Upper lobe of right lung (tissue), 1 donor: ENCODE measurements around the gene TEAD1. TPM values are rescaled to one million over a fixed set of nuclear protein-coding genes. Genes with fewer than 3 reads are reported as not detected.

Source experiments
- ATAC-seq: fragments of 200-7000 bp; cut with Tn5 transposase; one replicate; pipeline ENCODE4 v1.9.1; 2020; ENCODE audit warnings: mild to moderate bottlenecking, moderate library complexity
- DNase-seq: peaks from one replicate; pipeline ENCODE4 v3.0.0-alpha.2; 2020
- H3K27ac ChIP-seq: fragments of 200-600 bp; one replicate; pipeline ENCODE4 v1.8.0; 2022
- H3K27me3 ChIP-seq: fragments of 200-600 bp; one replicate; pipeline ENCODE4 v1.8.0; 2022; ENCODE audit warnings: mild to moderate bottlenecking
- H3K36me3 ChIP-seq: fragments of 200-600 bp; one replicate; pipeline ENCODE4 v1.8.0; 2022
- H3K4me1 ChIP-seq: fragments of 200-600 bp; one replicate; pipeline ENCODE4 v1.8.0; 2022
- H3K4me3 ChIP-seq: fragments of 200-600 bp; one replicate; pipeline ENCODE4 v1.8.0; 2022; ENCODE audit warnings: mild to moderate bottlenecking
- H3K9me3 ChIP-seq: fragments of 200-600 bp; one replicate; pipeline ENCODE4 v1.8.0; 2022
- intact Hi-C: fragments of 100-400 bp; cut with DNase I; formaldehyde crosslinking; loops from one replicate; pipeline ENCODE4 v1.11.0; 2022
- total RNA-seq: library from RNA; stranded (reverse); fragmentation: NEBNext Ultra II Directional; extraction: Animal tissue kit (Norgen Biotek cat#: 25700); gene quantifications from one replicate; pipeline ENCODE4 v1.2.1, GENCODE V29; 2021
- TF ChIP-seq, protein P1 (sequence below): fragments of 200-600 bp; IDR thresholded peaks from one replicate; pipeline ENCODE4 v1.8.0; 2022; ENCODE audit warnings: antibody characterized with exemption
- donor health status: DM: no; HTN: yes; CAD: no; lungs with severe emphysema.

TEAD1 gene
- total RNA-seq, 1 donor from 2014 or later = 72.3 TPM

DNA sequence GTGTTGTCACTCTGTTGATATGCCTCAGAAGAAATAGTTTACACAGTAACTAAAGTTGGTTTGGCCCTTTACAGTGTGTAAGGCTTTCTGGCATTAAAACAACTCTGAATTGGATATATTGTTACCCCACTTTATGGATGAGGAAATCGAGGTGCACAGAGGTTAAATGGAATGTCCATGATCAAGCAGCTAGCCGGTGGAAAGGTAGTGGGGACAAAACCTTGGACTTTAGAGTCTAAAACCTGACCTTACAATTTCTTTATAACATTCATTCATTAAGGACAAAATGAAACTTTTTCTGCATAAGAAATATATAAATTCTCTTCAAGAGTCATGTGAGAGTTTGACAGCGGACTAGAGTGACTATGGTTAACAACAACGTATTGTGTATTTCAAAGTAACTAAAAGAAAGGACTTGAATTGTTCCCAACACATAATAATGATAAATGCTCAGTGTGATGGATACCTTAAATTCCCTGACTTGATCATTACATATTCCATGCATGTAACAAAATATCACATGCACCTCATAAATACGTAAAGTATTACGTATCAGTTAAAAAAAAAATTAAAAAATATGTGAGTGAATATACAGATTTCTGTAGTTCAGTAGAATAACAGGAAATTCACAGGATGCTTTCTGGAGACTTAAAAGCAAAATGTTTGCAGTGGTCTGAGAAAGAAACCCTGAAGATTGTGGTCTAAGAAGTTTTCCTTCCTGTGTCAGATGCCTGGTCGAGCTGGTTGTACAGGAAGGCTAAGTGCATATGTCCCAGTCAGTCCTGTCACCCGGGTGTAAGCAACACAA, 51.0 kb downstream of the TEAD1 start:
- H3K27me3 ChIP-seq = no peaks in the 10 kb centered on the region
- intact Hi-C loops = no loop called here
- no peak for ATAC-seq
- H3K4me1 ChIP-seq = peaks cover 35% of the 10 kb centered on the region
- peak overlapping the region; percentile 17 for H3K27ac ChIP-seq
- DNase-seq = no peak
- no peaks in the 10 kb centered on the region for H3K36me3 ChIP-seq
- TF ChIP-seq, protein P1, sequence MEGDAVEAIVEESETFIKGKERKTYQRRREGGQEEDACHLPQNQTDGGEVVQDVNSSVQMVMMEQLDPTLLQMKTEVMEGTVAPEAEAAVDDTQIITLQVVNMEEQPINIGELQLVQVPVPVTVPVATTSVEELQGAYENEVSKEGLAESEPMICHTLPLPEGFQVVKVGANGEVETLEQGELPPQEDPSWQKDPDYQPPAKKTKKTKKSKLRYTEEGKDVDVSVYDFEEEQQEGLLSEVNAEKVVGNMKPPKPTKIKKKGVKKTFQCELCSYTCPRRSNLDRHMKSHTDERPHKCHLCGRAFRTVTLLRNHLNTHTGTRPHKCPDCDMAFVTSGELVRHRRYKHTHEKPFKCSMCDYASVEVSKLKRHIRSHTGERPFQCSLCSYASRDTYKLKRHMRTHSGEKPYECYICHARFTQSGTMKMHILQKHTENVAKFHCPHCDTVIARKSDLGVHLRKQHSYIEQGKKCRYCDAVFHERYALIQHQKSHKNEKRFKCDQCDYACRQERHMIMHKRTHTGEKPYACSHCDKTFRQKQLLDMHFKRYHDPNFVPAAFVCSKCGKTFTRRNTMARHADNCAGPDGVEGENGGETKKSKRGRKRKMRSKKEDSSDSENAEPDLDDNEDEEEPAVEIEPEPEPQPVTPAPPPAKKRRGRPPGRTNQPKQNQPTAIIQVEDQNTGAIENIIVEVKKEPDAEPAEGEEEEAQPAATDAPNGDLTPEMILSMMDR = no peak
- H3K4me3 ChIP-seq = no peak overlapping the region
- H3K9me3 ChIP-seq = no peaks in the 10 kb centered on the region

DNA sequence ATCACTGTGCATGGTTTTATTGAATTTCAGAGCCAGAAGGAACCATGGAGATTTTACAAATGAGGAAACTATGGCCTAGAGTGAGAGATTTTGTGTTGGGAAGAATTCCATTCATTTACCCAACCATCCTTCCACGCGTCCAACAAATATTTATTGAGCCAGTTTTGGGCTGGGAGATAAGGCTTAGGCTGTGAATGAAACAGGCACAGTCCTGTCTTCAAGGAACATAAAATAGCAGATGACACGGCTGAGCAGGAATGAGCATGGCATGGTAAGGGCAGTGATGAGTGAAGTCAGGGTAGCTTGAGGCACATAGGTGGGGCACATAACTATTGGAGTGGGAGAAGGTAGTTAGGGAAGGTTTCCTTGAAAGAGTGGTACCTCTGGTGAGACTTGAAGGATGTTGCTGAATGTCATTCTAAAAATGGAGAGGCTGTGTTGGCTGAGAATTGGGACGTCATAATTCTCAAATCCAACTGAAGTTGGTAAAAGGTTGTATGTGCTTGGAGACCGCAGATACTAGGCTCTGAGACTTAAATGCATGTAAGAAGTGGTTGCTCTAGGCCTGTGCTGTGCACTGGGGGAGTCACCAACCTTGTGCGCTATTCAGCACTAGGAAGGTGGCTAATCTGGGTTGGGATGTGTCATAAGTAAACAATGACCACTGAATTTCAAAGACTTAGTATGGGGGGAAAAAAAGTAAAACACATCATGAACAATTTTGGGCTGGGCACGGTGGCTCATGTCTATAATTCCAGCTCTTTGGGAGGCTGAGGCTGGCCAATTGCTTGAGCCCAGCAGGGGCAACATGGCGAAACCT, 51.9 kb downstream of the TEAD1 start:
- H3K27me3 ChIP-seq = no peaks in the 10 kb centered on the region
- no peak overlapping the region for H3K27ac ChIP-seq
- H3K4me1 ChIP-seq = peaks cover 32% of the 10 kb centered on the region
- DNase-seq (no peak), ATAC-seq (no peak)
- no peaks in the 10 kb centered on the region for H3K36me3 ChIP-seq
- TF ChIP-seq, protein P1 = no peak
- H3K9me3 ChIP-seq = no peaks in the 10 kb centered on the region
- no peak overlapping the region for H3K4me3 ChIP-seq
- intact Hi-C loops = no loop called here

DNA sequence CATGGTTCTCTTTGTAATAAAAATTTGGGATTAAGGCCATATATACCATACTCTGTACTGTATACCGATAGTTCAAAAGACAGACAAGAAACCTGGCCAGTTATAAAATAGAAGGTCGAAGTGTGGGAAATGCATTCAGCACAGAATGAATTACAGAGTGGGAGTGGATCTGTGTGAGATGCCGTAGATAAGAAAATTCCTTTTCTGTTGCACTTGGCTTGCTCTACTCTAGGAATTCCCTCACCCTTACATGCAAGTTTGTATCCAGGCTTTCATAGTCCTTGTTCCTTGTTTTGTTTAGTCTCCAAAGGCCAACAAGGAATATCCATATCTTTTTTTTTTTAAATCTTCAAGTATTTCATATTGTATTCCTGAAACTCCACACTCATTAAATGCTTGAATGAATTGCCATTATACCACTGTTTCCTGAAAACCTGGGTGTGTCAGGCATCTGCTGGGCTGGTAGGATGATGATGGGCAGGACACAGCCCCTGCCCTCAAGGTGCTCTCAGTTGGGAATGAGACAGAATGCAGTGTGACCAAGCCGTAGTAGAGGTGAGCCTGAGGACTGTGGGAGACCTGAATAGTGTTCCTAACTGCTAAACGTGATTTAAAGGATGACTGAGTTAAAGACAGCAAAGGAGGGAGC, 53.5 kb downstream of the TEAD1 start:
- Histone ChIP-seq H3K27me3 (no peaks in the 10 kb centered on the region), H3K9me3 (no peaks in the 10 kb centered on the region), H3K4me1 (peaks cover 31% of the 10 kb centered on the region), H3K27ac (no peak overlapping the region), H3K36me3 (no peaks in the 10 kb centered on the region), H3K4me3 (no peak overlapping the region)
- ATAC-seq (peak; percentile 38), DNase-seq (no peak)
- TF ChIP-seq, protein P1 = no peak
- intact Hi-C loops = no loop called here

DNA sequence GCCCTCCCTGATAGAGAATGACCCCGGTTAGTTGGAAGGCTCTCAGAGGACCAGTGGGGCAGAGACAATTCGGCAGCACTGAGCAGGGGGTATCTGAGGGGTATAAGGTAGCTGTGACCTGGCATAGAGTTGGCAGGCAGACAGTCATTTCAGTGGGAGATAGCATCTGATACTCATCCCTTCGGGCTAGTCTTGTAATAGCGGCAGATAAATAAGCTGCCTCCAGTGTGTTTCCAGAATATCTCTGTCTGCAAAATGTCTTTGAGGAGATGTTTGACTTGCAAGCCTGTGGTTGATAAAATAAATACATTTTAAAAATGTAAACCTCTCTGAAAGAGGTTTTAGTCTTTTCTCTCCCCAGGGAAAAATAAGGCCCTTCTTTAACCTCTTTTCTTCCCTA, 54.2 kb downstream of the TEAD1 start:
- intact Hi-C loops = no loop called here
- Histone ChIP-seq H3K27ac (no peak overlapping the region), H3K4me3 (no peak overlapping the region), H3K27me3 (no peaks in the 10 kb centered on the region), H3K36me3 (no peaks in the 10 kb centered on the region), H3K9me3 (no peaks in the 10 kb centered on the region), H3K4me1 (peaks cover 24% of the 10 kb centered on the region)
- no peak for DNase-seq
- TF ChIP-seq, protein P1 = no peak
- ATAC-seq = no peak

DNA sequence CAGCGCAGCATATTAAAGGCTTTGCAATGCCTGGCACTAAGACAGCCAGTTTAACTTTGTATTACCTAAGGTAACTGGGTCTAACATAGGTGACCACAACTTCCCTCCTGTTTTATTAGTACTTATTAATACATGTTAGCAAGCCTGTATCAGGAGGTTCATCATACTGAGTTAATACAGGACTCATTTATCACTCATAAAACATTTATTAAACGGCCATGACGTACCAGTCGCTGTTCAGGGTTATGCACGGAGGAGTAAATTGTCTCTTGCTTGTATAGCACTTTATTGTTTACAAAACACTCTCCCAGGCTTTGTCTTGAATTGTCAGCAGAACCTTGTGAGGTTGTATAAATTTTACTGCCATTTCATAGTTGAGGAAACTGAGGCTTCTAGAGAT, 55.7 kb downstream of the TEAD1 start:
- Histone ChIP-seq H3K36me3 (no peaks in the 10 kb centered on the region), H3K27ac (no peak overlapping the region), H3K4me1 (peaks cover 9% of the 10 kb centered on the region), H3K27me3 (no peaks in the 10 kb centered on the region), H3K4me3 (no peak overlapping the region), H3K9me3 (no peaks in the 10 kb centered on the region)
- TF ChIP-seq, protein P1 = no peak
- no peak for ATAC-seq
- DNase-seq = no peak
- intact Hi-C loops = no loop called here
